ENCODE data around the gene LARGE1.

GRCh38 chr22:33605666-33606065 lies 314.6 kb downstream of the LARGE1 start:
- no peak for TF ChIP-seq CTCF (IDR thresholded peaks at IDR 0.05; ENCODE audit: borderline replicate concordance, extremely low read depth, low read length, poor library complexity, severe bottlenecking)
- no peak for TF ChIP-seq EZH2 (IDR thresholded peaks at IDR 0.05; ENCODE audit: borderline replicate concordance, low read depth, low read length, severe bottlenecking)

Measured in DND-41 (cell line).